Measurements from ENCODE around the gene SEMA7A.
A peak's percentile ranks its signal among the peaks of the same experiment; 100 is the strongest.

Gene SEMA7A

GRCh38 chr15:74441248-74441941, 7.6 kb upstream of the SEMA7A start:
- in situ Hi-C loops (cut with HindIII; ENCODE audit: low pct_ligation_motif_present, low sequenced_read_pairs): no loop called here
- H3K27ac ChIP-seq: no peak overlapping the region
- TF ChIP-seq CTCF (IDR thresholded peaks at IDR 0.05; ENCODE audit: low read depth, low read length, missing control alignments): peak; percentile 11
- no peaks in the 10 kb centered on the region for H3K27me3 ChIP-seq (replicated peaks)
- peaks cover 4% of the 10 kb centered on the region for H3K36me3 ChIP-seq (replicated peaks)
- H3K4me3 ChIP-seq (ENCODE audit: low read depth, low read length): no peak overlapping the region
- DNase-seq: no peak

GRCh38 chr15:74438721-74439316, 5.1 kb upstream of the SEMA7A start:
- DNase-seq: peak; percentile 53
- Histone ChIP-seq H3K36me3 (replicated peaks) (no peaks in the 10 kb centered on the region), H3K27ac (no peak overlapping the region), H3K4me3 (ENCODE audit: low read depth, low read length) (no peak overlapping the region), H3K27me3 (replicated peaks) (no peaks in the 10 kb centered on the region)
- TF ChIP-seq CTCF (IDR thresholded peaks at IDR 0.05; ENCODE audit: low read depth, low read length, missing control alignments): peak; percentile 98
- in situ Hi-C loops (cut with HindIII; ENCODE audit: low pct_ligation_motif_present, low sequenced_read_pairs): no loop called here

DNA sequence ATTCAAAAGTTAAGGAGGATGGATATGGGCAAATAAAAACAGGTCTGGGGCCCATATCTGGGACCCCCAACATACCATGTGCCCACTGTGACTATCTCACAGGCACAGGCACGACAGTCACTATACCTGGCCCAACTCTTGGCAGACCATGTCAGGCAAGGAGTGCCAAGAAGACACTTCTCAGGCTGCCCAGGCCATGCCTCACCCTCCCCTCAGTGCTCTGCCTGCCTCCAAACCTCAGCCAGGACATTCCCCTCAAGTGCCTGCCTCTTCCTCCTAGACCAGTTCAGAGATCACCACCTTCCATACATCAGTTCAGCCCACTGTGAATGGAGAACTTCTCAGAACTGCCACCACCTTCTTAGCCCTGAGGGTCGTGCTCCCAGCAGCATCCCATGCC, 4.4 kb upstream of the SEMA7A start:
- no peak for DNase-seq
- Histone ChIP-seq H3K27ac (no peak overlapping the region), H3K36me3 (replicated peaks) (no peaks in the 10 kb centered on the region), H3K4me3 (ENCODE audit: low read depth, low read length) (no peak overlapping the region), H3K27me3 (replicated peaks) (no peaks in the 10 kb centered on the region)
- TF ChIP-seq CTCF (IDR thresholded peaks at IDR 0.05; ENCODE audit: low read depth, low read length, missing control alignments): no peak
- in situ Hi-C loops (cut with HindIII; ENCODE audit: low pct_ligation_motif_present, low sequenced_read_pairs): no loop called here

- peak overlapping the region; percentile 94 for H3K4me3 ChIP-seq (ENCODE audit: low read depth, low read length)
- no peak overlapping the region for H3K27ac ChIP-seq
- in situ Hi-C loops (cut with HindIII; ENCODE audit: low pct_ligation_motif_present, low sequenced_read_pairs): no loop called here
- H3K36me3 ChIP-seq (replicated peaks): no peaks in the 10 kb centered on the region
- no peaks in the 10 kb centered on the region for H3K27me3 ChIP-seq (replicated peaks)
- no peak for DNase-seq
- no peak for TF ChIP-seq CTCF (IDR thresholded peaks at IDR 0.05; ENCODE audit: low read depth, low read length, missing control alignments)
Measured at GRCh38 chr15:74434263-74435136, 742 bp upstream of the SEMA7A start.

DNA sequence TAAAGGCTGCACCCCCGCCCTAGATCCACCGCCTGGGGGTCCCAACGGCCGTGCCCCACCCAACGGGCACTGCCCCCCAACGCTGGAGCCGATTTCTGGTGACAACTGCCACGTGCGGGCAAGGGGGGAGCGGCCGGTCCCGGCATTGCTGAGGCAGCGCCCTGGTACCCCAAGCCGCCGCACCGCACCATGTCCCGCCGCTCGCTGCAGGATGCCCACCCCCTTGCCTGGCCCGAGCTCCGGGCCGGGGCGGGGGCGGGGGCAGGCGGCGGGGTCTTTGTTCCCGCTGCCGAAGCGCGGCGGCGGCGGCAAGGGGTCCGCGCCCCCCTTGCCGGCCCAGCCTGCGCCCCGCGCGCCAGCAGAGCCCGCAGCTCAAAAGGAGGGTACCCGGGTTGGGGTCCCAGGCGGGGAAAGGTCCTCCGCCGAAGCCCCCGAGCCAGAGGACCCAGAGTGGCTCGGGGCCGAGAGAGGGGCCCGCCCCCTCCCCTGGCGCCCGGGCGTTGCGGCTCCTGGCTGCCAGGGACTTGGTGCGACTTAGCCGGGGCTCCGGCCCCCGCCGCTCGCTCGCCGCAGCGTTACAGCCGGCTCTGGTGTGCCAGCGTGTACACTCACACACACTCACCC, 678 bp downstream of the SEMA7A start:
- TF ChIP-seq CTCF (IDR thresholded peaks at IDR 0.05; ENCODE audit: low read depth, low read length, missing control alignments): no peak
- no peaks in the 10 kb centered on the region for H3K36me3 ChIP-seq (replicated peaks)
- H3K4me3 ChIP-seq (ENCODE audit: low read depth, low read length): peak overlapping the region; percentile 94
- no peak overlapping the region for H3K27ac ChIP-seq
- in situ Hi-C loops (cut with HindIII; ENCODE audit: low pct_ligation_motif_present, low sequenced_read_pairs): no loop called here
- DNase-seq: no peak
- no peaks in the 10 kb centered on the region for H3K27me3 ChIP-seq (replicated peaks)
